ENCODE results near the gene ANKRD53.

DNA sequence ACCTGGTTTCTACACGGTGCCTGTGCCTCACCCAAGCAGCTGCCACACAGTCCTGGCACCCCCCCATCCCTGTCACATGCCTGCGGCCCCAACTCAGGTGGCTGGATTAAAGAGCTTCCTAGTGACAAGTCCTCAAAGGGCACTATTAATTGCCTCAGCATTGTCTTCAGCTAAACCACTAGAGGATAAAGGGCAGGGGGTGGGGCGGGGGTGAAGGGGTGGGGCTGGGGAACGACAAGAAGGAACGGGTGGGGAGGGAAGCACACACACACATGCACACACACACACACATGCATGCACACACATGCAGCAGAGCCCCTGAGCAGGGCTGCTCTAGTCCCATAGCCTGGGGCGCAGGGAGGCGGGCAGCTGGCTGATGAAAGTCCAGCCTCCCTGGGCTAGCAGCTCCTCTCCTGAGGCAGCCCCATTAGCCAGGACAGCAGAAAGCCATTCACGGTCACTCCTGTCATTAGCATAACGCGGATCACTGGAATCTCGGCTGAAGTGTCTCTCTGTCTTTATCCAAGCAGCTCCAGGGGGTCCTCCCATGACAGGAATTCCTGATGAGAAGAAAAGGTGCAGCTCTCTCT lies 23.6 kb downstream of the ANKRD53 start:
- TF ChIP-seq, protein P1, sequence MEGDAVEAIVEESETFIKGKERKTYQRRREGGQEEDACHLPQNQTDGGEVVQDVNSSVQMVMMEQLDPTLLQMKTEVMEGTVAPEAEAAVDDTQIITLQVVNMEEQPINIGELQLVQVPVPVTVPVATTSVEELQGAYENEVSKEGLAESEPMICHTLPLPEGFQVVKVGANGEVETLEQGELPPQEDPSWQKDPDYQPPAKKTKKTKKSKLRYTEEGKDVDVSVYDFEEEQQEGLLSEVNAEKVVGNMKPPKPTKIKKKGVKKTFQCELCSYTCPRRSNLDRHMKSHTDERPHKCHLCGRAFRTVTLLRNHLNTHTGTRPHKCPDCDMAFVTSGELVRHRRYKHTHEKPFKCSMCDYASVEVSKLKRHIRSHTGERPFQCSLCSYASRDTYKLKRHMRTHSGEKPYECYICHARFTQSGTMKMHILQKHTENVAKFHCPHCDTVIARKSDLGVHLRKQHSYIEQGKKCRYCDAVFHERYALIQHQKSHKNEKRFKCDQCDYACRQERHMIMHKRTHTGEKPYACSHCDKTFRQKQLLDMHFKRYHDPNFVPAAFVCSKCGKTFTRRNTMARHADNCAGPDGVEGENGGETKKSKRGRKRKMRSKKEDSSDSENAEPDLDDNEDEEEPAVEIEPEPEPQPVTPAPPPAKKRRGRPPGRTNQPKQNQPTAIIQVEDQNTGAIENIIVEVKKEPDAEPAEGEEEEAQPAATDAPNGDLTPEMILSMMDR (conservative IDR thresholded peaks at IDR 0.05) = no peak
- TF ChIP-seq EZH2 (IDR thresholded peaks at IDR 0.05; ENCODE audit: low read depth) = no peak
